HK-2 (cell line): ENCODE results near the gene OTULIN.

ENCODE experiments used
- DNase-seq: peaks from one replicate; pipeline ENCODE4 v3.0.0-alpha.2; 2018; ENCODE audit not compliant: unreplicated experiment

The OTULIN gene

GRCh38 chr5:14720236-14720923 lies 55.9 kb downstream of the OTULIN start:
- no peak for DNase-seq

GRCh38 chr5:14721990-14722656 lies 57.6 kb downstream of the OTULIN start:
- DNase-seq: no peak

GRCh38 chr5:14722923-14723322 lies 58.4 kb downstream of the OTULIN start:
- DNase-seq: no peak

GRCh38 chr5:14723701-14724132 lies 59.2 kb downstream of the OTULIN start:
- DNase-seq: no peak

- no peak for DNase-seq
These were observed 60.1 kb downstream of the OTULIN start for GRCh38 chr5:14724633-14725032.

- DNase-seq: no peak
These were observed 61.7 kb downstream of the OTULIN start for GRCh38 chr5:14726066-14726838.

- DNase-seq: peak; percentile 76
These were observed 62.9 kb downstream of the OTULIN start for GRCh38 chr5:14727428-14727865.

- DNase-seq: no peak
These were observed 63.5 kb downstream of the OTULIN start for GRCh38 chr5:14727928-14728458.

- no peak for DNase-seq
These were observed 64.0 kb downstream of the OTULIN start for GRCh38 chr5:14728459-14728938.

GRCh38 chr5:14729448-14730385 lies 65.2 kb downstream of the OTULIN start:
- DNase-seq: no peak

GRCh38 chr5:14730466-14730865 lies 65.9 kb downstream of the OTULIN start:
- no peak for DNase-seq

- DNase-seq: no peak
These were observed 66.4 kb downstream of the OTULIN start for GRCh38 chr5:14730881-14731280.

GRCh38 chr5:14732991-14733390 lies 68.5 kb downstream of the OTULIN start:
- DNase-seq: no peak

- DNase-seq: no peak
These were observed 69.1 kb downstream of the OTULIN start for GRCh38 chr5:14733661-14734060.

GRCh38 chr5:14734396-14734795 lies 69.9 kb downstream of the OTULIN start:
- DNase-seq: no peak

- no peak for DNase-seq
These were observed 71.4 kb downstream of the OTULIN start for GRCh38 chr5:14735944-14736343.

- DNase-seq: no peak
These were observed 72.8 kb downstream of the OTULIN start for GRCh38 chr5:14737291-14737690.

- DNase-seq: no peak
These were observed 73.5 kb downstream of the OTULIN start for GRCh38 chr5:14738050-14738449.

GRCh38 chr5:14739538-14739937 lies 75.0 kb downstream of the OTULIN start:
- DNase-seq: no peak

GRCh38 chr5:14739981-14740380 lies 75.5 kb downstream of the OTULIN start:
- no peak for DNase-seq

GRCh38 chr5:14741131-14741530 lies 76.6 kb downstream of the OTULIN start:
- DNase-seq: no peak
